Measurements from ENCODE around the gene SYCP2L. TPM values are rescaled to one million over a fixed set of nuclear protein-coding genes. Genes with fewer than 3 reads are reported as not detected.

The SYCP2L gene
- polyA plus RNA-seq, 2 of the 4 experiments (the other 2 are of a cell fraction), result 2.6 to 13.5 TPM

GRCh38 chr6:11009353-11009752, 122.5 kb downstream of the SYCP2L start:
- Histone ChIP-seq H3K4me2 (peak overlapping the region; percentile 71), H3K4me3 (no peak overlapping the region), H3K9me3 (no peaks in the 10 kb centered on the region), H3K4me1 (peaks cover 82% of the 10 kb centered on the region), H3K27ac (peak overlapping the region; percentile 38 to 79; a peak in 4 of 6 replicates)
- no peak for FAIRE-seq
- WGBS (ENCODE audit: missing lambda C conversion rate), result 18% methylated on average over 6 of the region's 6 CpGs
- TF ChIP-seq CHD2 (IDR thresholded peaks at IDR 0.05; ENCODE audit: low read length, partially characterized antibody) (no peak), FOSL2 (IDR thresholded peaks at IDR 0.05) (no peak), FOSL2 (CRISPR knock-in tag; IDR thresholded peaks at IDR 0.05) (peak; percentile 36; the same call in 1 of the 2 replicates)
- ChIA-PET CTCF (interaction anchor here (1.5 kb wide), 1 partner anchor 58 kb away, joined by 5 read pairs; no protein-coding TSS in a partner anchor), POLR2A (no interaction called here)
- ATAC-seq, result peak in 1 of 2 experiments; percentile 11; a peak in 2 of 6 replicates
- peak in 1 of 2 experiments; percentile 28 for DNase-seq (ENCODE audit: low read depth in 1 of 2, low spot score in 1 of 2)

- Histone ChIP-seq H3K4me3 (no peak overlapping the region), H3K4me2 (peak overlapping the region; percentile 54), H3K27ac (peak overlapping the region; percentile 33 to 45; a peak in 4 of 6 replicates), H3K4me1 (peaks cover 64% of the 10 kb centered on the region), H3K9me3 (no peaks in the 10 kb centered on the region)
- DNase-seq (ENCODE audit: low read depth in 1 of 2, low spot score in 1 of 2) (peak; percentile 69 to 80), ATAC-seq (peak; percentile 88 to 90), FAIRE-seq (no peak)
- CTCF ChIA-PET, result interaction anchor here (0.6 to 1.9 kb wide), 11 partner anchors 9 to 60 kb away, joined by 3 to 8 read pairs (median 5); partner anchors contain the start of gene ELOVL2
- 6% methylated on average over 7 of the region's 8 CpGs for WGBS (ENCODE audit: missing lambda C conversion rate)
- POLR2A ChIA-PET, result interaction anchor here (0.5 kb wide), 1 partner anchor 21 kb away, joined by 6 read pairs; no protein-coding TSS in a partner anchor
- TF ChIP-seq JUNB (IDR thresholded peaks at IDR 0.05), result peak; percentile 47
- TF ChIP-seq FOSL2 (IDR thresholded peaks at IDR 0.05), result no peak
- peak; percentile 32 for TF ChIP-seq FOSL2 (CRISPR knock-in tag; IDR thresholded peaks at IDR 0.05)
- 0 out of 5 replicates have a peak, but pooled peaks of 1 of the 2 experiments have one; percentile 30 for TF ChIP-seq JUN (IDR thresholded peaks at IDR 0.05)
- no peak for TF ChIP-seq CTCF (IDR thresholded peaks at IDR 0.05)
- no peak for TF ChIP-seq NR3C1 (IDR thresholded peaks at IDR 0.05)
- TF ChIP-seq CEBPB (IDR thresholded peaks at IDR 0.05), result no peak
- no peak for TF ChIP-seq CHD2 (IDR thresholded peaks at IDR 0.05; ENCODE audit: low read length, partially characterized antibody)
- no peak for TF ChIP-seq KDM1A (IDR thresholded peaks at IDR 0.05; ENCODE audit: low read depth)
- no peak for TF ChIP-seq POLR2A (IDR thresholded peaks at IDR 0.05; ENCODE audit: low read length)
- TF ChIP-seq, protein P1, sequence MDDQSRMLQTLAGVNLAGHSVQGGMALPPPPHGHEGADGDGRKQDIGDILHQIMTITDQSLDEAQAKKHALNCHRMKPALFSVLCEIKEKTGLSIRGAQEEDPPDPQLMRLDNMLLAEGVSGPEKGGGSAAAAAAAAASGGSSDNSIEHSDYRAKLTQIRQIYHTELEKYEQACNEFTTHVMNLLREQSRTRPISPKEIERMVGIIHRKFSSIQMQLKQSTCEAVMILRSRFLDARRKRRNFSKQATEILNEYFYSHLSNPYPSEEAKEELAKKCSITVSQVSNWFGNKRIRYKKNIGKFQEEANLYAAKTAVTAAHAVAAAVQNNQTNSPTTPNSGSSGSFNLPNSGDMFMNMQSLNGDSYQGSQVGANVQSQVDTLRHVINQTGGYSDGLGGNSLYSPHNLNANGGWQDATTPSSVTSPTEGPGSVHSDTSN (IDR thresholded peaks at IDR 0.05), result no peak
- no peak for TF ChIP-seq SMC3 (IDR thresholded peaks at IDR 0.05)
- TF ChIP-seq ELK1 (IDR thresholded peaks at IDR 0.05; ENCODE audit: low read depth, low read length), result no peak
- peak; percentile 27 to 29; a peak in 3 of 5 replicates for TF ChIP-seq RAD21 (conservative IDR thresholded peaks at IDR 0.05 in 1 of 2, IDR thresholded peaks at IDR 0.05 in 1 of 2)
- peak in 1 of 2 experiments; percentile 20; a peak in 1 of 5 replicates for TF ChIP-seq EP300 (IDR thresholded peaks at IDR 0.05)
- peak; percentile 92; the same call in 1 of the 2 replicates for TF ChIP-seq HOXB5 (CRISPR knock-in tag; IDR thresholded peaks at IDR 0.05)
- no peak for TF ChIP-seq CHD4 (IDR thresholded peaks at IDR 0.05; ENCODE audit: borderline replicate concordance)
Measured at GRCh38 chr6:11011787-11012234, 125.0 kb downstream of the SYCP2L start.

- DNase-seq (ENCODE audit: low read depth in 1 of 2, low spot score in 1 of 2), result peak in 1 of 2 experiments; percentile 29
- H3K4me1 ChIP-seq, result peaks cover 59% of the 10 kb centered on the region
- 8% methylated on average over 5 of the region's 5 CpGs for WGBS (ENCODE audit: missing lambda C conversion rate)
- ChIA-PET CTCF (interaction anchor here (1.4 to 1.9 kb wide), 9 partner anchors 9 to 61 kb away, joined by 4 to 8 read pairs (median 6); partner anchors contain the start of gene ELOVL2), POLR2A (no interaction called here)
- no peaks in the 10 kb centered on the region for H3K9me3 ChIP-seq
- peak overlapping the region; percentile 54 for H3K4me2 ChIP-seq
- no peak for FAIRE-seq
- H3K27ac ChIP-seq, result peak overlapping the region; percentile 29 to 45; a peak in 5 of 6 replicates
- no peak overlapping the region for H3K4me3 ChIP-seq
- peak in 1 of 2 experiments; percentile 8; a peak in 2 of 6 replicates for ATAC-seq
- TF ChIP-seq HMGXB4 (CRISPR knock-in tag; IDR thresholded peaks at IDR 0.05; ENCODE audit: borderline replicate concordance), result no peak
- TF ChIP-seq POLR2A (IDR thresholded peaks at IDR 0.05; ENCODE audit: low read length), result no peak
- TF ChIP-seq KDM1A (IDR thresholded peaks at IDR 0.05; ENCODE audit: low read depth), result no peak
- TF ChIP-seq BCL3 (IDR thresholded peaks at IDR 0.05), result no peak
- no peak for TF ChIP-seq EP300 (IDR thresholded peaks at IDR 0.05)
- TF ChIP-seq HOXB13 (CRISPR knock-in tag; IDR thresholded peaks at IDR 0.05; ENCODE audit: low read depth), result no peak
- TF ChIP-seq MAFK (IDR thresholded peaks at IDR 0.05; ENCODE audit: partially characterized antibody), result no peak
- TF ChIP-seq NPAS2 (CRISPR knock-in tag; IDR thresholded peaks at IDR 0.05; ENCODE audit: borderline replicate concordance), result no peak
- TF ChIP-seq, protein P2, sequence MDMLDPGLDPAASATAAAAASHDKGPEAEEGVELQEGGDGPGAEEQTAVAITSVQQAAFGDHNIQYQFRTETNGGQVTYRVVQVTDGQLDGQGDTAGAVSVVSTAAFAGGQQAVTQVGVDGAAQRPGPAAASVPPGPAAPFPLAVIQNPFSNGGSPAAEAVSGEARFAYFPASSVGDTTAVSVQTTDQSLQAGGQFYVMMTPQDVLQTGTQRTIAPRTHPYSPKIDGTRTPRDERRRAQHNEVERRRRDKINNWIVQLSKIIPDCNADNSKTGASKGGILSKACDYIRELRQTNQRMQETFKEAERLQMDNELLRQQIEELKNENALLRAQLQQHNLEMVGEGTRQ (IDR thresholded peaks at IDR 0.05), result no peak
Measured at GRCh38 chr6:11012295-11012754, 125.5 kb downstream of the SYCP2L start.

All from A549 (cell line).